ENCODE measurements around the gene SINHCAF.

- TF ChIP-seq CTCF (IDR thresholded peaks at IDR 0.05) (no peak), EP300 (IDR thresholded peaks at IDR 0.05) (no peak), POLR2A (IDR thresholded peaks at IDR 0.05) (no peak), POLR2AphosphoS5 (IDR thresholded peaks at IDR 0.05) (no peak)
These were observed 20.3 kb upstream of the SINHCAF start for GRCh38 chr12:31346267-31346666.
